ENCODE results near the gene S100A4. TPM values are rescaled to one million over a fixed set of nuclear protein-coding genes. Genes with fewer than 3 reads are reported as not detected.
"Not testable (repeated sequence)": the region's sequence is repeated elsewhere in the genome, so short reads cannot be mapped to it uniquely, and the experiment has no call there.

Gene S100A4
- total RNA-seq, 1 donor from 2014 or later: 137 TPM

DNA sequence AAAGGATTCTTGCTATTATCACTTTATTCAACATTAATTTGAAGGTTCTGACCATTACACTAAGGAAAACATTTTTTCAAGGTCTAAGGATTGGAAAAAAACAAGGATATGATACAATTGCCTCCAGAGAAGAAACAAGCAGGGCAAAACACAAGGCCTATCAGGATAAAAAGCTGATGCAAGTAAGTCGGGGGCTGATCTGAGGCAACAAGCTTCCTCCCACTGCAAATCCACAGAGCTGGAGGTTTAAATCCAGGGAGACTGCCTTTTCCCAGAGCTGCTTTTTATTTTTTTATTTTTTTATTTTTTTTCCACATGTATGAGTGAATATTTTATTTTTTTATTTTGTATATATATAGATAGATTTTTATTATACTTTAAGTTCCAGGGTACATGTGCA lies 39.4 kb upstream of the S100A4 start:
- H3K27ac ChIP-seq (replicated peaks): no peak overlapping the region
- H3K9me3 ChIP-seq (replicated peaks): no peaks in the 10 kb centered on the region
- H3K36me3 ChIP-seq: no peaks in the 10 kb centered on the region
- H3K27me3 ChIP-seq (ENCODE audit: low read depth): no peaks in the 10 kb centered on the region
- H3K4me1 ChIP-seq: peaks cover 9% of the 10 kb centered on the region
- DNase-seq: no peak
- no peak overlapping the region for H3K4me3 ChIP-seq
- TF ChIP-seq CTCF (IDR thresholded peaks at IDR 0.05; ENCODE audit: borderline replicate concordance): no peak
- intact Hi-C loops (cut with micrococcal nuclease): no loop called here

DNA sequence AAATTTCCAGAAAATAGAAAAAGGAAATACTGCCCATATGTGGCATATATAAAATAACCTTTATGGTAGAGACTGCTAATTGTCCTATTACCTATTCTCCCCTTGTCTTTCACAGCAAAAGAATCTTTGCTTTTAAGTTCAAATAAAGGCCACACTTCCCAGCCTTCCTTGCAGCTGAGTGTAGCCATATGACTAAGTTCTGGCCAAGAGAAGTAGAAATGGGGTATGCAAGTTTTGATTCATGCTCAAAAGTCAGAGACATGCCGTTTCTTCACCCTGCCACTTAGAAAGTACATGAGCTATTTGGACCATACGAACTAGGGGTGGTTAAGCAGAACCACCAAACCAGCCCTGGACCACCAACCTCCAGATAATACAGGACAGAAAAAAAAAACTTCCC lies 38.4 kb upstream of the S100A4 start:
- intact Hi-C loops (cut with micrococcal nuclease): no loop called here
- no peaks in the 10 kb centered on the region for H3K9me3 ChIP-seq (replicated peaks)
- H3K27me3 ChIP-seq (ENCODE audit: low read depth): no peaks in the 10 kb centered on the region
- H3K4me1 ChIP-seq: peaks cover 9% of the 10 kb centered on the region
- H3K27ac ChIP-seq (replicated peaks): no peak overlapping the region
- TF ChIP-seq CTCF (IDR thresholded peaks at IDR 0.05; ENCODE audit: borderline replicate concordance): no peak
- no peaks in the 10 kb centered on the region for H3K36me3 ChIP-seq
- no peak overlapping the region for H3K4me3 ChIP-seq
- no peak for DNase-seq

DNA sequence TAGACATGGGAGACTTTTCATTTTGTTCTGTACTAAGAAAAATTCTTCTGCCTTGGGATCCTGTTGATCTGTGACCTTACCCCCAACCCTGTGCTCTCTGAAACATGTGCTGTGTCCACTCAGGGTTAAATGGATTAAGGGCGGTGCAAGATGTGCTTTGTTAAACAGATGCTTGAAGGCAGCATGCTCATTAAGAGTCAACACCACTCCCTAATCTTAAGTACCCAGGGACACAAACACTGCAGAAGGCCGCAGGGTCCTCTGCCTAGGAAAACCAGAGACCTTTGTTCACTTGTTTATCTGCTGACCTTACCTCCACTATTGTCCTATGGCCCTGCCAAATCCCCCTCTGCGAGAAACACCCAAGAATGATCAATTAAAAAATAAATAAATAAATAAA lies 37.9 kb upstream of the S100A4 start:
- DNase-seq; intact Hi-C loops (cut with micrococcal nuclease); H3K4me3 ChIP-seq; H3K4me1 ChIP-seq; H3K9me3 ChIP-seq (replicated peaks); H3K27ac ChIP-seq (replicated peaks); H3K27me3 ChIP-seq (ENCODE audit: low read depth); H3K36me3 ChIP-seq: not testable (repeated sequence)

- intact Hi-C loops (cut with micrococcal nuclease); H3K4me3 ChIP-seq; DNase-seq; H3K4me1 ChIP-seq; H3K27ac ChIP-seq (replicated peaks); H3K36me3 ChIP-seq; H3K27me3 ChIP-seq (ENCODE audit: low read depth); H3K9me3 ChIP-seq (replicated peaks): not testable (repeated sequence)
These were observed 37.2 kb upstream of the S100A4 start for GRCh38 chr1:153582836-153583235.

- Histone ChIP-seq H3K36me3 (no peaks in the 10 kb centered on the region), H3K4me3 (no peak overlapping the region), H3K9me3 (replicated peaks) (no peaks in the 10 kb centered on the region), H3K27ac (replicated peaks) (no peak overlapping the region), H3K27me3 (ENCODE audit: low read depth) (no peaks in the 10 kb centered on the region), H3K4me1 (no peaks in the 10 kb centered on the region)
- no peak for TF ChIP-seq CTCF (IDR thresholded peaks at IDR 0.05; ENCODE audit: borderline replicate concordance)
- intact Hi-C loops (cut with micrococcal nuclease): no loop called here
- no peak for DNase-seq
These were observed 33.3 kb upstream of the S100A4 start for GRCh38 chr1:153578936-153579335.

- Histone ChIP-seq H3K27me3 (ENCODE audit: low read depth) (no peaks in the 10 kb centered on the region), H3K27ac (replicated peaks) (no peak overlapping the region), H3K9me3 (replicated peaks) (no peaks in the 10 kb centered on the region), H3K4me1 (no peaks in the 10 kb centered on the region), H3K4me3 (no peak overlapping the region), H3K36me3 (no peaks in the 10 kb centered on the region)
- no peak for TF ChIP-seq CTCF (IDR thresholded peaks at IDR 0.05; ENCODE audit: borderline replicate concordance)
- intact Hi-C loops (cut with micrococcal nuclease): no loop called here
- DNase-seq: no peak
These were observed 32.9 kb upstream of the S100A4 start for GRCh38 chr1:153578490-153578889.

- no peak for DNase-seq
- H3K27me3 ChIP-seq (ENCODE audit: low read depth): no peaks in the 10 kb centered on the region
- no peak overlapping the region for H3K4me3 ChIP-seq
- no peaks in the 10 kb centered on the region for H3K36me3 ChIP-seq
- no peak for TF ChIP-seq CTCF (IDR thresholded peaks at IDR 0.05; ENCODE audit: borderline replicate concordance)
- intact Hi-C loops (cut with micrococcal nuclease): no loop called here
- H3K4me1 ChIP-seq: peaks cover 8% of the 10 kb centered on the region
- no peaks in the 10 kb centered on the region for H3K9me3 ChIP-seq (replicated peaks)
- no peak overlapping the region for H3K27ac ChIP-seq (replicated peaks)
These were observed 32.0 kb upstream of the S100A4 start for GRCh38 chr1:153577624-153578051.

All from left ventricle myocardium inferior (tissue), 1 donor.